ENCODE measurements around the gene LRRC66. TPM values are rescaled to one million over a fixed set of nuclear protein-coding genes. Genes with fewer than 3 reads are reported as not detected.

Gene LRRC66
- total and polyA plus RNA-seq, 2 of the 13 experiments (the other 11 are each of a cell fraction or from before 2014, with no cell fraction given) = not detected

DNA sequence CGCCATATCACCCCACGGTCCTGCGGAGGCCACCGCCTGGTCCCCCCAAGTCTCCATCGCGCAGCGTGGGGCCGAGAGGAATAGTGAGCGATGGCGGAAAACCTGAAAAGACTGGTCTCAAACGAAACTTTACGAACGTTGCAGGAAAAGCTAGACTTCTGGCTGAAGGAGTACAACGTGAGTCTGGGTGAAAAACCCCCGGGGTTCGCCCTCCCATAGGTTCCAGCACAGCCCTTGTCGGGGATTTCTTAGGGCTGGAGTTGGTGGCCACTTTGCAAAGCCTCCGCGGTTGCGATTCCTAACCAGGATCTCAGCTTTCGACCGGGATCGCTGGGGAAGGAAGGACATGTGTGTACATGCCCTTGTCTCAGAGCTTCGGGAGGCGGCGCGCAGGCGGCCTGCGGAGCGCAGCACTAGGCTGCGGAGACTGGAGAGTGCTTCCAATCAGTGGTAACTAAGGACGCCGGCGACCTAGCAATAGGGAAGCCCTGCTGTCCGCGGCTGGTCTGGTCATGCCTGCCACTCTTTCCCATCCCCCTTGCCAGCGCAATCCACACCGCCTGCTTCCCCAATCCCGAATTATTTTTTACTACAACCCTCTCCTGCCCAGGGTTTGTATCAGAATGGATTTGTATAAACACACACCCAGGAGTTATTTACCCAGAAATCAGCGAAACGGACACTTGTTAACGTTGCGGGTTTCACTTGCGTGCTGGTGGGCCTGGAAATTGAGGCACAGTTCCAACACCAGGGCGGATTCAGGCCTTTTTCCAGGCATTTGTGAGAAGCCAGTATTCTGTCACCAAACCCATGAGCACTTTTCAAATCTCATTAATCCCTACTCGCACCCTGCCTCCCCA lies 31.7 kb upstream of the LRRC66 start (continued):
- TF ChIP-seq ZMYM4 (CRISPR knock-in tag; IDR thresholded peaks at IDR 0.05) (0 out of 2 replicates have a peak, but pooled peaks have one; percentile 17), NONO (IDR thresholded peaks at IDR 0.05) (no peak), NONO (CRISPR knock-in tag; conservative IDR thresholded peaks at IDR 0.05) (peak; percentile 50; the same call in 1 of the 2 replicates), ZBTB26 (CRISPR knock-in tag; IDR thresholded peaks at IDR 0.05; ENCODE audit: borderline replicate concordance) (no peak), ARNTL (CRISPR knock-in tag; IDR thresholded peaks at IDR 0.05) (no peak), ZNF597 (CRISPR knock-in tag; IDR thresholded peaks at IDR 0.05) (no peak), ZNF367 (CRISPR knock-in tag; IDR thresholded peaks at IDR 0.05; ENCODE audit: borderline replicate concordance) (no peak), ZNF781 (CRISPR knock-in tag; IDR thresholded peaks at IDR 0.05; ENCODE audit: borderline replicate concordance, not compliant biosample characterization) (no peak), SNRNP70 (IDR thresholded peaks at IDR 0.05; ENCODE audit: low read depth, low read length) (no peak), MAX (IDR thresholded peaks at IDR 0.05) (peak; percentile 73), EEA1 (CRISPR knock-in tag; IDR thresholded peaks at IDR 0.05; ENCODE audit: borderline replicate concordance) (no peak; the same call in 1 of the 2 replicates), ZC3H4 (CRISPR knock-in tag; IDR thresholded peaks at IDR 0.05; ENCODE audit: borderline replicate concordance) (no peak), SAP130 (CRISPR knock-in tag; IDR thresholded peaks at IDR 0.05; ENCODE audit: low read depth) (peak; percentile 94), GLI4 (CRISPR knock-in tag; IDR thresholded peaks at IDR 0.05; ENCODE audit: borderline replicate concordance) (no peak), PCBP2 (optimal IDR thresholded peaks at IDR 0.05; ENCODE audit: low read depth, low read length, poor library complexity, severe bottlenecking) (no peak), TBX2 (CRISPR knock-in tag; IDR thresholded peaks at IDR 0.05; ENCODE audit: borderline replicate concordance) (peak; percentile 35; the same call in 1 of the 2 replicates), TARDBP (CRISPR knock-in tag; IDR thresholded peaks at IDR 0.05) (peak; percentile 71), ZNF850 (CRISPR knock-in tag; conservative IDR thresholded peaks at IDR 0.05) (no peak)
- TF ChIP-seq, protein P1, sequence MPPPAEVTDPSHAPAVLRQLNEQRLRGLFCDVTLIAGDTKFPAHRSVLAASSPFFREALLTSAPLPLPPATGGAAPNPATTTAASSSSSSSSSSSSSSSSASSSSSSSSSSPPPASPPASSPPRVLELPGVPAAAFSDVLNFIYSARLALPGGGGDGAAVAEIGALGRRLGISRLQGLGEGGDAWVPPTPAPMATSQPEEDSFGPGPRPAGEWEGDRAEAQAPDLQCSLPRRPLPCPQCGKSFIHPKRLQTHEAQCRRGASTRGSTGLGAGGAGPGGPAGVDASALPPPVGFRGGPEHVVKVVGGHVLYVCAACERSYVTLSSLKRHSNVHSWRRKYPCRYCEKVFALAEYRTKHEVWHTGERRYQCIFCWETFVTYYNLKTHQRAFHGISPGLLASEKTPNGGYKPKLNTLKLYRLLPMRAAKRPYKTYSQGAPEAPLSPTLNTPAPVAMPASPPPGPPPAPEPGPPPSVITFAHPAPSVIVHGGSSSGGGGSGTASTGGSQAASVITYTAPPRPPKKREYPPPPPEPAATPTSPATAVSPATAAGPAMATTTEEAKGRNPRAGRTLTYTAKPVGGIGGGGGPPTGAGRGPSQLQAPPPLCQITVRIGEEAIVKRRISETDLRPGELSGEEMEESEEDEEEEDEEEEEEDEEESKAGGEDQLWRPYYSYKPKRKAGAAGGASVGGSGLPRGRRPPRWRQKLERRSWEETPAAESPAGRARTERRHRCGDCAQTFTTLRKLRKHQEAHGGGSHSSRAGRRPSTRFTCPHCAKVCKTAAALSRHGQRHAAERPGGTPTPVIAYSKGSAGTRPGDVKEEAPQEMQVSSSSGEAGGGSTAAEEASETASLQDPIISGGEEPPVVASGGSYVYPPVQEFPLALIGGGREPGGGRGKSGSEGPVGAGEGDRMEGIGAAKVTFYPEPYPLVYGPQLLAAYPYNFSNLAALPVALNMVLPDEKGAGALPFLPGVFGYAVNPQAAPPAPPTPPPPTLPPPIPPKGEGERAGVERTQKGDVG (CRISPR knock-in tag; IDR thresholded peaks at IDR 0.05; ENCODE audit: borderline replicate concordance) = peak; percentile 66; the same call in 1 of the 2 replicates
- TF ChIP-seq, protein P2, sequence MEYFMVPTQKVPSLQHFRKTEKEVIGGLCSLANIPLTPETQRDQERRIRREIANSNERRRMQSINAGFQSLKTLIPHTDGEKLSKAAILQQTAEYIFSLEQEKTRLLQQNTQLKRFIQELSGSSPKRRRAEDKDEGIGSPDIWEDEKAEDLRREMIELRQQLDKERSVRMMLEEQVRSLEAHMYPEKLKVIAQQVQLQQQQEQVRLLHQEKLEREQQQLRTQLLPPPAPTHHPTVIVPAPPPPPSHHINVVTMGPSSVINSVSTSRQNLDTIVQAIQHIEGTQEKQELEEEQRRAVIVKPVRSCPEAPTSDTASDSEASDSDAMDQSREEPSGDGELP (IDR thresholded peaks at IDR 0.05; ENCODE audit: borderline replicate concordance, low read depth) = peak; percentile 35; the same call in 1 of the 2 replicates

All from HepG2 (cell line).